IPS-18a (cell line): ENCODE results near the gene SCG5.

Experiments used
- H3K27ac ChIP-seq: one replicate; pipeline ENCODE4 v1.5.1; 2013; ENCODE audit warnings: low read length
- H3K27me3 ChIP-seq: one replicate; pipeline ENCODE4 v1.6.1; 2013; ENCODE audit warnings: mild to moderate bottlenecking, low read length; ENCODE audit not compliant: control insufficient read depth, insufficient read depth
- H3K36me3 ChIP-seq: one replicate; pipeline ENCODE4 v1.6.1; 2013; ENCODE audit warnings: low read depth, low read length; ENCODE audit not compliant: control insufficient read depth
- H3K4me1 ChIP-seq: one replicate; pipeline ENCODE4 v1.6.1; 2013; ENCODE audit warnings: low read depth, low read length; ENCODE audit not compliant: control insufficient read depth
- H3K4me3 ChIP-seq: one replicate; pipeline ENCODE4 v1.5.1; 2013; ENCODE audit warnings: low read length
- H3K9ac ChIP-seq: one replicate; pipeline ENCODE4 v1.6.1; 2013; ENCODE audit warnings: mild to moderate bottlenecking, low read length, moderate library complexity
- H3K9me3 ChIP-seq: one replicate; pipeline ENCODE4 v1.6.1; 2013; ENCODE audit warnings: low read depth, low read length; ENCODE audit not compliant: control insufficient read depth

The SCG5 gene

DNA sequence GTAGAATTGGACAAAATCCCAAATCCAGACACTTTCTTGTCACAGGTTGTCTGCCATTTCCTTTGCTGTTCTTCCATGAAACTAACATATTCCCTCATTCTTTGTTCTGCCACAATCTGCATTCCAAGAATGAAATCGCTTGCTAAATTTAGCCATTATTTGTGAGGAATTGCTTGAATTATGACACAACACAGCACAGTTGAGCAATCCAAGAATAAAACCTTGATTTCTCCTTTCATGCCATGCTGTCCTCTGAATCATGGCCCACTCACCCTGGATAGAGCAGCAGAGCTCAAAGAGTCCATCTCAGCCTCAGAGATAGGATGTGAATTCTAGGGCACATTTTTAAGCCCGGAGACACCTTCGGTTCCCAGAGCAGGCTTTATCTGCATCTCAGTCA lies 41.1 kb downstream of the SCG5 start:
- Histone ChIP-seq H3K4me1 (peaks cover 3% of the 10 kb centered on the region), H3K9ac (no peak overlapping the region), H3K36me3 (no peaks in the 10 kb centered on the region), H3K9me3 (no peaks in the 10 kb centered on the region), H3K27me3 (no peaks in the 10 kb centered on the region), H3K4me3 (no peak overlapping the region), H3K27ac (no peak overlapping the region)

DNA sequence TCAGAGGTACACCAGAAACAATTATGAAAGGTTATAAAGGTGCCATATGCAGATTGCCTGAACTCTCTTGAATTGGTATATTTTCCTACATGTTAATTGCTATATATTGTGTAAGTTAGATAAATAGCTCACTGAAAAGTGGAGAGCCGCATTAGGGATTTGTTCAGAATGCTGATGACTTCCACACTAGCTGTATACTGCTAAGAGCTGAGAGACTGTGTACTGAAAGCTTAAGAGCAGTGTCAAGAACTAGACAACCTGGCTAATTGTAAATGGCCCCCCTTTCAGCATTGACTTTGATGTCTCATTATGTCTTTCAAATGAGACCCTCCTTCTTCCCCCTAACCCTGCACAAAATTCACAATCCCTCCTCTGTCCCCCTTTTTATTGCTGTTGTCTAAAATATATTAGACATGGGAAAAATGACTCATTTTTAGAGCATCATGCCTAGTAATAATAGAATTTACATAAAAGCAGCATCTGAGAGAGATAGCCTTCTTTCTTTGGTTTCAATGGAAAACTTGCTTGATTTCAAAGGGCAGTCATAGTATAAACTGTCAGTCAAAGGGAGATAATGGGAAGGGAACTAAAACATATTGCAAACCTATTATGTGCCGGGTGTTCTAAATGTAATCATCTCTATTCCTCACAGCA lies 41.6 kb downstream of the SCG5 start:
- H3K4me1 ChIP-seq = no peaks in the 10 kb centered on the region
- no peaks in the 10 kb centered on the region for H3K36me3 ChIP-seq
- no peaks in the 10 kb centered on the region for H3K27me3 ChIP-seq
- H3K9me3 ChIP-seq = no peaks in the 10 kb centered on the region
- no peak overlapping the region for H3K9ac ChIP-seq
- H3K27ac ChIP-seq = no peak overlapping the region
- H3K4me3 ChIP-seq = no peak overlapping the region

DNA sequence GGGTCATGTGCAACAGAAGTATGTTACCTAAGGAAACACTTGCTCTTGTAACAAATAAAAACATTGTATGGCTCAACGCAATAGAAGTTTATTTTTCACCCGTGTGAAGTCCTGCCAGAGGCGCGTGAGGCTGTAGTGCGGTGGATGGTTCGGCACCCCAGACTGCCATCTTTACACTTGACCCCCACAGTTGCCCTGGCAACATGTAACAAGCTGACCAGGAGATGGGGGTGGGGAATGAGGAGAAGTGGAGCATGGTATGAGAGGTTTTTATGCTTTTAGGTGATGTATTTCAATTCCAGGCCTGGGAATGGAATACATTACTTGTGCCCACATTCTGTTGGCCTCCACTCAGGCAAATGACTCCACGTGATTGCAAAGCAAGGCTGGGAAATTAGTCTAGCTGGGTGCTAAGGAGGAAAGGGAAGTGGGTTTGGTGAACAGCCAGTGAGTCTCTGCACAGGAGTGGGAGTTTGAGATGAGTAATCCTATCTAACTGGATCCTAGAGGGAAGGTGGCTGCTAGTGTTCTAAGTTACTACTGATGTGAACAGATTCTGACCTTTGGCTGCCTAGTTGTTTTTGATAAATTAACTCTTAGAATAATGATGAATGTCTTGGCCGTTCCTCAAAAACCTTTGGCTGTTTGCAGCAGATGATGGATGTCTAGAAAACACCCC lies 42.5 kb downstream of the SCG5 start:
- Histone ChIP-seq H3K9ac (no peak overlapping the region), H3K4me3 (no peak overlapping the region), H3K27me3 (no peaks in the 10 kb centered on the region), H3K27ac (no peak overlapping the region), H3K4me1 (no peaks in the 10 kb centered on the region), H3K36me3 (no peaks in the 10 kb centered on the region), H3K9me3 (no peaks in the 10 kb centered on the region)

DNA sequence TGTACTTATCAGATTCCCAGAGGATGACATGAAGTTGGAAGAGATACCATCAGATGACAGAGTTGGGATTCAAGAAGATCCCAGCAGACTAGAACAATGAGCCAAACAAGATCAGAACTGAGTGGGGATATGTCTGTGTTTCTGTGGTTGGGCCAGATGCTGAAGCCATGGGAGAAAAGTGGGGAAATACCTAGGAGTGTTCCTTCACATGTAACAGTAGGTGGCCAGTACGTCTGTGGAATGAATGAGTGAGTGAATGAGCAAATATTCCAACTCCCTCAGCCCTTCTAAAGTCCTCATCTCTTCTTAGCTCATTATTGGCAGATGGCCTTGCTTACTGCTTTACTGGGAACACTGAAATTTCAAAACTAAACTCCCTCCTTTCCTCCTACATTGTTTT lies 44.1 kb downstream of the SCG5 start:
- no peaks in the 10 kb centered on the region for H3K36me3 ChIP-seq

DNA sequence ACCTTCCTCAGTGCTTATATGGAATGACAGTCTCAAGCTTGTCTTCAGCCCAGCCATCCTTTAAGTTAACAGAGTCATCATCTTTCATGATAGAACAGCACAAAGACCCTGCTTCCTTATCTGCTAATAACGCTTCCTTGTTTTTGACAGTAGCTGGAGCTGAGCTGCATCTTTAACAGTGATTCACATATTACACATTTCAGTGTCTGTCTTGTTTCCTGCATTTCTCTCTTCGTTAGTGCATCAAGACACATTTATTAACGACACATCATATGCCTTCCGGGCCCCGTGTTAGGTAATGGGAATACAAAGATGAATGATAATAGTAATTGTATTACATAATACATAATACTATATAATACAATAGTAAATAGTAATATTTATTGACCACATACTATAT lies 46.0 kb downstream of the SCG5 start:
- no peaks in the 10 kb centered on the region for H3K27me3 ChIP-seq
- H3K9me3 ChIP-seq = no peaks in the 10 kb centered on the region
- H3K4me3 ChIP-seq = no peak overlapping the region
- no peaks in the 10 kb centered on the region for H3K36me3 ChIP-seq
- H3K9ac ChIP-seq = no peak overlapping the region
- no peak overlapping the region for H3K27ac ChIP-seq
- H3K4me1 ChIP-seq = no peaks in the 10 kb centered on the region

More for the DNA sequence above, 44.1 kb downstream of the SCG5 start:
- Histone ChIP-seq H3K9ac (no peak overlapping the region), H3K4me1 (no peaks in the 10 kb centered on the region), H3K4me3 (no peak overlapping the region), H3K27me3 (no peaks in the 10 kb centered on the region), H3K9me3 (no peaks in the 10 kb centered on the region), H3K27ac (no peak overlapping the region)

DNA sequence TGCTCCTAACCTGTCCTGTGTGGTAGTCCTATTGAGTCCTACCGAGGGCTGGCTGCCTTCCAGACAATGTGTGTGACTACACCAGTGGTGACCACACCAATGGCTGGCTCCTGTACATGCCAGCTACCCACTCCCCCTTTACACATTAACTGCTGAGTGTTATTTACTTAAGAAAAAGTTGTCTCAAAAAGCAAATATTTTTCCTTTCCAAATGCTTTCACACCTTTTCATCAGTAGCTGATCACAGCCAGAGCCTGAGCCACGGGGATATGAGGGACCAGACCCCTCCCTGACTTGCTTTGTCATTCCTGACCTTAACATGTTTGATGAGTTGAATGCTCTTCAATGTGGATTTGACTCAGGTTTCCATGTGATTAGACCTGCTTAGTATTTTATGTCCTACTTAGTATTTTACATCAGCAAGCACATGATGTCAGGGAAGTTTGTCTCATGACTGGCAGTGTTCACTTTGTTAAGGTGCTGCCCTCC lies 46.7 kb downstream of the SCG5 start:
- H3K9ac ChIP-seq = no peak overlapping the region
- no peak overlapping the region for H3K27ac ChIP-seq
- no peaks in the 10 kb centered on the region for H3K4me1 ChIP-seq

DNA sequence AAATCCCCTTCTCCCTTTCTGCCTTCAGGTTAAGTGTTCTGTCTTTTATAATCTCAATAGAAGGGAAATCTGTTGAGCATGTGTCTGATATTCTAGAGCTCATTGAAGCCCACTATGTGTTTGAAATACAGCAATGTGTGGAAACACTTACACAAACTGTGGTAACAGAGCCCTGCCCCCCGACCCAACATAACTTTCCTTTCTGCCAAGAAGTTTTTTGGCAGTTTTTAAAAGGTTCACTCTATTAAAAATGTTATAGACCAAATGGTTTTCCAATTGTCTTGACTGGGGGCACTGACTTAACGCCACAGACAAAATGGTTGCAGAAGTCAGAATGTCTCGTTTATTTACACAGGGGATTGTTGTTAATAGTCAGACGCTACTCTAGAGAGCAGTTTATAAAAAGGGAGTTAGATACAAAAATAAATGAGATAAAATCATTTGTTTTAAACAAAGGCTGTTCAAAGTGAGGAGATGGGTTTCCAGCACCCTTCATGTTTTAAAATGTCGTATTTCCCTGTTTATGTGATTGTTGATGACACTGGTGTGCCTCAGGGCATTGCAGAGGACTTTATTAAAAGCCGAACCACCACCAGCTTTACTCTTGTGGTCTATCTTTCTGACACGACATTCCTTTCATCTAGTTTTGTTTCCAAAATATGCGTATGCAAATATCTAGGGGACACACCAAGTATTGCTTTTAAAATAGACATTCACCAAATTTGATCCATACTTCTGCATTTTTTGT lies 49.6 kb downstream of the SCG5 start:
- no peak overlapping the region for H3K27ac ChIP-seq
- no peak overlapping the region for H3K9ac ChIP-seq
- no peaks in the 10 kb centered on the region for H3K36me3 ChIP-seq
- no peaks in the 10 kb centered on the region for H3K27me3 ChIP-seq
- H3K4me1 ChIP-seq = no peaks in the 10 kb centered on the region
- H3K9me3 ChIP-seq = no peaks in the 10 kb centered on the region
- H3K4me3 ChIP-seq = no peak overlapping the region

More for the DNA sequence above, 46.7 kb downstream of the SCG5 start:
- Histone ChIP-seq H3K9me3 (no peaks in the 10 kb centered on the region), H3K4me3 (no peak overlapping the region), H3K27me3 (no peaks in the 10 kb centered on the region), H3K36me3 (no peaks in the 10 kb centered on the region)

DNA sequence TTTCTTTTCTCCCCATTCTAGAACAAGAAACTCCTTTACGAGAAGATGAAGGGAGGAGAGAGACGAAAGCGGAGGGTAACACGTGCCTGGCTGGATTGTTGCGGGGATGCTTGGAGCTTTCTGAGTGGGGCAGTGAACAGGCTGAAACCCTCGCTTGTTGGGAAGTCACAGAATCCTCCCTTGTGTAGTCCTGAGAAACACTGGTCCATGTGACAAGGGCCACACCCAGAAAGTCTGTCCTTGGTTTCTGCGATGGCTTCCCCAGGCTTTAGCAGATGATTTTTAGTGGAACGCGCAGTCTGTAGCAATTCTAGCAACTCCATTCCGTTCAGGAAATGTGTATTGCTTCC lies 50.2 kb downstream of the SCG5 start:
- Histone ChIP-seq H3K36me3 (no peaks in the 10 kb centered on the region), H3K4me3 (no peak overlapping the region), H3K9me3 (no peaks in the 10 kb centered on the region), H3K27me3 (no peaks in the 10 kb centered on the region), H3K4me1 (no peaks in the 10 kb centered on the region), H3K9ac (no peak overlapping the region), H3K27ac (no peak overlapping the region)

DNA sequence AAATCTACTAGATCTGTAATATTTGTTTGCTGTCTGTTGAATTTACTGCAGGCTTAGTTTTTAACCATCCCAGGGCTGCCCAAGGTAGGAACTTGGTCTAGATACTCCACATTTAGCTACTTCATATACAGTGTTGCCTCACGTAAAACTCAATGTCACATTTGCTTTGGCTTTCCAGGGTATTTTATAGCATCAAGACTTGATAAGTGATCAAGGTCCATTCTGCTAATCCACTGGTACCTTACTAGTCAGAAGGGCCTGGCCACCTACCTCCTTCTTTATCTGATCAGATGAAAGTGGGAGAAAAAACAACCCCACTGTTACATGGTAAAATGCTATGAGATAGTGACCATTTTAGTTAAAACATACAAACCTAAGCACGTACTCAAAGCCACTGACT lies 50.8 kb downstream of the SCG5 start:
- Histone ChIP-seq H3K9me3 (no peaks in the 10 kb centered on the region), H3K4me3 (no peak overlapping the region)

DNA sequence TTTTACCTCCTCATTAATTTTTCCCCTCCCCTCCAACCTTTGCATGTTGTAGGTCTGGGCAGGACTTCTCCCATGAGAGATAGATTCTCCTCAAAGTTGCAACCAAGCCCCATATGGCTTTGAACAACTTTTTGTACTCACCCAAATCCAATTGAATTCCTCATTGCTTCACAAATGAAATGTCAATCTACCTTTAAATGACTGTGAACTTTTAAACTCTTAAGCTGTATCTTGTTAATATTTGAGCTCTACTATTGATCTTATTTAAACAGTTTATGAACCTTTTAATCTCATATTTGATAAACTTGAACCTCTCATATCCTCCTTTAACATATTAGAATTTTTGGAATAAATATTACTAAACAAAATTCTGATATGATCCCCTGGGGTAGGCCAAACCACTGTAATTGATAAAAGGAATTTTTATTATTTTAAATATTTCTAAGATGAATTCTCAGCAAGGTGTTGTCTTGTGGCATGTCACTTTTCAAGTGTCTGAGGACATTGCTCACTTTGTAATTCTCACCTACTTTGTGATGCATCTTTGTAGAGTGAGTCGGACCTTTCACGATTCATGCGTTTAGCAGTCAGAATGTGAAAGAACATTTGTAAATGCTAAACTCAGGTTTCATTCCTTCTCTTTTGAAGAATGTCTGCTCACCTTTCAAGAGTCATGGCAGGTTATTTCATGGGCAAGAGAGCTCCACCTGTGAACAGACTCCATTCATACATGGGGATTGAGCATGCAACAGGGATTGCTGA lies 52.9 kb downstream of the SCG5 start:
- Histone ChIP-seq H3K27me3 (no peaks in the 10 kb centered on the region), H3K27ac (no peak overlapping the region), H3K4me3 (no peak overlapping the region), H3K9ac (no peak overlapping the region), H3K4me1 (no peaks in the 10 kb centered on the region), H3K36me3 (no peaks in the 10 kb centered on the region), H3K9me3 (no peaks in the 10 kb centered on the region)

More for the DNA sequence above, 50.8 kb downstream of the SCG5 start:
- Histone ChIP-seq H3K36me3 (no peaks in the 10 kb centered on the region), H3K4me1 (no peaks in the 10 kb centered on the region), H3K27ac (no peak overlapping the region), H3K27me3 (no peaks in the 10 kb centered on the region), H3K9ac (no peak overlapping the region)

DNA sequence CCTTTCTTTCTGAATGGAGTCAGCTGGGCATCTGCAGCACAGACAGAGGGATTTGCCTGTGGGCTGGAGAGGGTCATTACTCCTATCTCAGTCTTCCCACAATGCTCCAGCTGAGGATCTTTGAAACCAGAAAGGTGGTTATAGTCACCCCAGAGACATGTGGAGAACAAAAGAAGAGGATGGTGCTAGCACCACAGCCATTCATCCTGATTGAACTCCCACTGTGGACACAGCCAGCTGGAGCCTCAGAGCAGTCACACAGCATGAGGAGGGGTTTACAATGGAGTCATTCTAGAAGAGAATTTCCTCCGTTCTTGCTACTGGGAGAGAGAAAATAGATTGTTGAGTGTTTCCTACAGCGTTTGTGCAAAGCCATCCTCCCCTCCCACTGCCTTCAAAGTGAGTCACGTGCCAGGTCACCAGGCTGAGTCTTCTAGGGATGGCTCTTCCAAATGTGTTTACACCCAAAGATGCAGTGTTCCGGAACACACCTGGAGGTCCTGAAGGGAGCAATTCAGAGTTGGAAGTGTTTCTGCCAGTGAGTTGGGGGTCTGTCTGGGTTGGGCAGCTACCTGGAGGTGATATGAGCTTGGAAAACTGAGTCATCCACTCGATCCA lies 57.4 kb downstream of the SCG5 start:
- Histone ChIP-seq H3K36me3 (no peaks in the 10 kb centered on the region), H3K27me3 (no peaks in the 10 kb centered on the region), H3K4me3 (no peak overlapping the region), H3K4me1 (no peaks in the 10 kb centered on the region), H3K9me3 (no peaks in the 10 kb centered on the region), H3K9ac (no peak overlapping the region), H3K27ac (no peak overlapping the region)
